Measurements from ENCODE around the gene MPO.

GRCh38 chr17:58317421-58318064, 36.8 kb upstream of the MPO start:
- TF ChIP-seq CTCF (IDR thresholded peaks at IDR 0.05; ENCODE audit: low read depth, low read length, poor library complexity, severe bottlenecking) (peak; percentile 89), EZH2phosphoT487 (IDR thresholded peaks at IDR 0.05; ENCODE audit: borderline replicate concordance, low read length) (no peak)
